ENCODE measurements around the gene PCDH9.

The PCDH9 gene

GRCh38 chr13:66803808-66804456, 426.2 kb downstream of the PCDH9 start:
- H3K4me3 ChIP-seq (ENCODE audit: low read depth, low read length) = no peak overlapping the region
- DNase-seq (ENCODE audit: low read depth) = no peak
- TF ChIP-seq MAX (IDR thresholded peaks at IDR 0.05; ENCODE audit: low read depth, low read length) = no peak
- no peak for TF ChIP-seq POLR2A (IDR thresholded peaks at IDR 0.05; ENCODE audit: extremely low read depth, insufficient read length)
- no peak for TF ChIP-seq MYC (IDR thresholded peaks at IDR 0.05; ENCODE audit: low read depth, low read length)
- TF ChIP-seq CTCF (IDR thresholded peaks at IDR 0.05; ENCODE audit: low read depth, low read length) = no peak

GRCh38 chr13:66803013-66803807, 426.9 kb downstream of the PCDH9 start:
- H3K4me3 ChIP-seq (ENCODE audit: low read depth, low read length) = no peak overlapping the region
- no peak for DNase-seq (ENCODE audit: low read depth)
- TF ChIP-seq POLR2A (IDR thresholded peaks at IDR 0.05; ENCODE audit: extremely low read depth, insufficient read length) (no peak), CTCF (IDR thresholded peaks at IDR 0.05; ENCODE audit: low read depth, low read length) (no peak), MYC (IDR thresholded peaks at IDR 0.05; ENCODE audit: low read depth, low read length) (no peak), MAX (IDR thresholded peaks at IDR 0.05; ENCODE audit: low read depth, low read length) (no peak)

- no peak for DNase-seq (ENCODE audit: low read depth)
- H3K4me3 ChIP-seq (ENCODE audit: low read depth, low read length) = no peak overlapping the region
- no peak for TF ChIP-seq CTCF (IDR thresholded peaks at IDR 0.05; ENCODE audit: low read depth, low read length)
- TF ChIP-seq POLR2A (IDR thresholded peaks at IDR 0.05; ENCODE audit: extremely low read depth, insufficient read length) = no peak
- no peak for TF ChIP-seq MYC (IDR thresholded peaks at IDR 0.05; ENCODE audit: low read depth, low read length)
- TF ChIP-seq MAX (IDR thresholded peaks at IDR 0.05; ENCODE audit: low read depth, low read length) = no peak
These were observed 434.5 kb downstream of the PCDH9 start for GRCh38 chr13:66795636-66796035.

- TF ChIP-seq MYC (IDR thresholded peaks at IDR 0.05; ENCODE audit: low read depth, low read length) (no peak), MAX (IDR thresholded peaks at IDR 0.05; ENCODE audit: low read depth, low read length) (no peak), CTCF (IDR thresholded peaks at IDR 0.05; ENCODE audit: low read depth, low read length) (no peak), POLR2A (IDR thresholded peaks at IDR 0.05; ENCODE audit: extremely low read depth, insufficient read length) (no peak)
- DNase-seq (ENCODE audit: low read depth) = no peak
- H3K4me3 ChIP-seq (ENCODE audit: low read depth, low read length) = no peak overlapping the region
These were observed 435.6 kb downstream of the PCDH9 start for GRCh38 chr13:66794340-66795031.

- TF ChIP-seq MYC (IDR thresholded peaks at IDR 0.05; ENCODE audit: low read depth, low read length) = no peak
- TF ChIP-seq CTCF (IDR thresholded peaks at IDR 0.05; ENCODE audit: low read depth, low read length) = no peak
- TF ChIP-seq POLR2A (IDR thresholded peaks at IDR 0.05; ENCODE audit: extremely low read depth, insufficient read length) = no peak
- TF ChIP-seq MAX (IDR thresholded peaks at IDR 0.05; ENCODE audit: low read depth, low read length) = no peak
- no peak for DNase-seq (ENCODE audit: low read depth)
These were observed 439.3 kb downstream of the PCDH9 start for GRCh38 chr13:66790861-66791260.

More at GRCh38 chr13:66790861-66791260, 439.3 kb downstream of the PCDH9 start:
- no peak overlapping the region for H3K4me3 ChIP-seq (ENCODE audit: low read depth, low read length)
